Neural progenitor cell (in vitro differentiated cells): ENCODE data around the gene PSMC3IP. TPM values are rescaled to one million over a fixed set of nuclear protein-coding genes. Genes with fewer than 3 reads are reported as not detected.

Source experiments
- DNase-seq: peaks from one replicate; pipeline ENCODE4 v3.0.0-alpha.2; 2016; ENCODE audit warnings: low spot score
- H2AFZ ChIP-seq: fragments of 200-600 bp; sonication (generic); replicated peaks from 2 replicates; pipeline ENCODE4 v1.6.1; 2016; ENCODE audit warnings: antibody characterized with exemption
- H3F3A ChIP-seq: fragments of 200-600 bp; sonication (generic); 2 replicates; pipeline ENCODE4 v1.6.1; 2016; ENCODE audit warnings: antibody characterized with exemption, low read depth
- H3K27ac ChIP-seq: fragments of 200-600 bp; sonication (generic); 2 replicates; pipeline ENCODE4 v1.5.1; 2016; ENCODE audit warnings: mild to moderate bottlenecking
- H3K27me3 ChIP-seq: fragments of 200-600 bp; sonication (generic); 2 replicates; pipeline ENCODE4 v1.6.1; 2016; ENCODE audit warnings: mild to moderate bottlenecking, moderate library complexity
- H3K36me3 ChIP-seq: fragments of 200-600 bp; sonication (generic); 2 replicates; pipeline ENCODE4 v1.5.1; 2016
- H3K4me1 ChIP-seq: fragments of 200-600 bp; sonication (generic); 2 replicates; pipeline ENCODE4 v1.6.1; 2016; ENCODE audit warnings: mixed run types
- H3K4me2 ChIP-seq: fragments of 200-600 bp; sonication (generic); 2 replicates; pipeline ENCODE4 v1.6.1; 2016
- H3K4me3 ChIP-seq: fragments of 200-600 bp; sonication (generic); 2 replicates; pipeline ENCODE4 v1.5.1; 2016
- H3K79me2 ChIP-seq: fragments of 200-600 bp; sonication (generic); 2 replicates; pipeline ENCODE4 v1.6.1; 2016; ENCODE audit warnings: low read depth
- H3K9ac ChIP-seq: fragments of 200-600 bp; sonication (generic); 2 replicates; pipeline ENCODE4 v1.6.1; 2016
- H3K9me3 ChIP-seq: fragments of 200-600 bp; sonication (generic); 2 replicates; pipeline ENCODE4 v1.5.1; 2016; ENCODE audit warnings: low read depth
- H4K20me1 ChIP-seq: fragments of 200-600 bp; sonication (generic); 2 replicates; pipeline ENCODE4 v1.6.1; 2016; ENCODE audit warnings: low read depth
- H3K27ac Mint-ChIP-seq: 3 replicates; pipeline ENCODE4 v1.8.0; 2021; ENCODE audit warnings: mixed read lengths
- H3K27me3 Mint-ChIP-seq: 2 replicates; pipeline ENCODE4 v1.8.0; 2022; ENCODE audit warnings: low read depth, mild to moderate bottlenecking, inconsistent platforms, moderate library complexity, mixed read lengths; ENCODE audit not compliant: insufficient read depth
- H3K36me3 Mint-ChIP-seq: 3 replicates; pipeline ENCODE4 v1.8.0; 2021; ENCODE audit warnings: mixed read lengths
- H3K4me1 Mint-ChIP-seq: 3 replicates; pipeline ENCODE4 v1.8.0; 2021; ENCODE audit warnings: mixed read lengths
- H3K4me3 Mint-ChIP-seq: 3 replicates; pipeline ENCODE4 v1.8.0; 2021; ENCODE audit warnings: mild to moderate bottlenecking, moderate library complexity, mixed read lengths
- H3K9me3 Mint-ChIP-seq: 3 replicates; pipeline ENCODE4 v1.8.0; 2020; ENCODE audit warnings: mixed read lengths
- CTCF ChIP-seq: fragments of 200-600 bp; sonication (generic); IDR thresholded peaks from 2 replicates; pipeline ENCODE4 v1.5.1; 2017; ENCODE audit warnings: antibody characterized with exemption, mild to moderate bottlenecking
- EZH2 ChIP-seq: fragments of 200-600 bp; sonication (generic); IDR thresholded peaks from 2 replicates; pipeline ENCODE4 v1.6.1; 2017; ENCODE audit warnings: antibody characterized with exemption, mild to moderate bottlenecking, moderate library complexity
- EZH2phosphoT487 ChIP-seq: fragments of 200-600 bp; sonication (generic); IDR thresholded peaks from 2 replicates; pipeline ENCODE4 v1.6.1; 2017; ENCODE audit warnings: antibody characterized with exemption
- total RNA-seq: library from RNA; depleted of rRNA; stranded (reverse); fragments of >200 nt; gene quantifications from 2 replicates; pipeline ENCODE4 v1.2.3, GENCODE V29; 2015; ENCODE audit warnings: low replicate concordance

The PSMC3IP gene
- total RNA-seq, 1 donor from 2014 or later, result 23.7 TPM

- TF ChIP-seq EZH2, result no peak
- peaks cover 50% of the 10 kb centered on the region for H3K4me1 Mint-ChIP-seq
Observed at GRCh38 chr17:42525221-42525620, 52.3 kb downstream of the PSMC3IP start.

DNA sequence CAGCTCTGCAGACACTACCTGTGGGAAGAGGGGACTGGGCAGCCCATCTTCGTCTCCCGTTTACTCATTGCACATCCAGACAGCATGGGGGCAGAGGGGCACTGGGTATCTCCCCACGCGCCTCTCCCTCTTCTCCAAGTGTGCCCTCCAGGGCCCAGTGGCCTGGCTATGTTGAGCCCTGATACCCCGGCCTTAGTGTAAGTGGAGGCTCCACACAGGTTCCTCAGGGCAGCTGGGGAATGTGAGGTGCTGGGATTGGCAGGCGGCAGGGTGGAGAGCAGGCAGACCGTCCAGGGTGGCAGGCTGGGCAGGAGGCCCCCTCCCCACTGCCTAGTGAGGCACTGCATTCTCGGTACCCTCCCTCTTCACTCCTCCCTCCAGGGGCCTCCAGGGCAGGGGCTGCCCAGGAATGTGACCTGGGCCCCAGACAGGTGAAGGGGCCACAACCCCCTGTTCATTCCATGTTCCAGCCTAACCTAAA lies 54.7 kb downstream of the PSMC3IP start:
- Histone ChIP-seq H3K79me2 (no peaks in the 10 kb centered on the region), H3K4me3 (no peak overlapping the region), H2AFZ (no peak overlapping the region), H3K4me2 (no peak overlapping the region), H3K9ac (no peak overlapping the region), H3K9me3 (no peaks in the 10 kb centered on the region), H3K27ac (no peak overlapping the region), H3K4me1 (peaks cover 21% of the 10 kb centered on the region), H3K27me3 (no peaks in the 10 kb centered on the region), H3F3A (peaks cover 17% of the 10 kb centered on the region), H4K20me1 (no peaks in the 10 kb centered on the region), H3K36me3 (no peaks in the 10 kb centered on the region)
- no peak for DNase-seq
- H3K4me3 Mint-ChIP-seq, result peak overlapping the region; percentile 48
- TF ChIP-seq CTCF (no peak), EZH2phosphoT487 (no peak), EZH2 (no peak)
- H3K27ac Mint-ChIP-seq, result peak overlapping the region; percentile 100
- peaks cover 14% of the 10 kb centered on the region for H3K36me3 Mint-ChIP-seq
- H3K4me1 Mint-ChIP-seq, result peaks cover 66% of the 10 kb centered on the region
- peaks cover 8% of the 10 kb centered on the region for H3K27me3 Mint-ChIP-seq
- no peaks in the 10 kb centered on the region for H3K9me3 Mint-ChIP-seq

More at GRCh38 chr17:42525221-42525620, 52.3 kb downstream of the PSMC3IP start:
- H3K27me3 Mint-ChIP-seq, result peaks cover 7% of the 10 kb centered on the region
- Histone ChIP-seq H3K9ac (no peak overlapping the region), H2AFZ (no peak overlapping the region), H4K20me1 (no peaks in the 10 kb centered on the region), H3K4me3 (no peak overlapping the region), H3K36me3 (no peaks in the 10 kb centered on the region), H3K27ac (no peak overlapping the region), H3K9me3 (no peaks in the 10 kb centered on the region), H3K4me2 (no peak overlapping the region), H3F3A (peaks cover 5% of the 10 kb centered on the region), H3K4me1 (peaks cover 5% of the 10 kb centered on the region), H3K27me3 (no peaks in the 10 kb centered on the region), H3K79me2 (no peaks in the 10 kb centered on the region)
- DNase-seq, result no peak
- H3K27ac Mint-ChIP-seq, result no peak overlapping the region
- no peaks in the 10 kb centered on the region for H3K9me3 Mint-ChIP-seq
- H3K36me3 Mint-ChIP-seq, result peaks cover 12% of the 10 kb centered on the region
- H3K4me3 Mint-ChIP-seq, result no peak overlapping the region

Other genes with a start within 250 kb of the PSMC3IP start
- 54.9 and 56.2 TPM in 2 replicates for gene STAT3, start 189.3 kb downstream of the PSMC3IP start, total RNA-seq
- gene CAVIN1, start 154.5 kb downstream of the PSMC3IP start, total RNA-seq, result 5.5 and 14.0 TPM in 2 replicates
- gene ATP6V0A1, start 118.9 kb downstream of the PSMC3IP start, total RNA-seq, result 30.9 and 40.4 TPM in 2 replicates
- gene NAGLU, start 41.5 kb downstream of the PSMC3IP start, total RNA-seq, result 6.2 and 24.7 TPM in 2 replicates
- 2.2 and 2.6 TPM in 2 replicates for gene HSD17B1, start 24.8 kb downstream of the PSMC3IP start, total RNA-seq
- 6.1 and 21.6 TPM in 2 replicates for gene COASY, start 15.6 kb downstream of the PSMC3IP start, total RNA-seq
- gene MLX, start 10.6 kb downstream of the PSMC3IP start, total RNA-seq, result 15.8 and 21.3 TPM in 2 replicates
- 23.6 and 38.3 TPM in 2 replicates for gene RETREG3, start 31.6 kb upstream of the PSMC3IP start, total RNA-seq
- 45.7 and 74.9 TPM in 2 replicates for gene TUBG1, start 32.0 kb upstream of the PSMC3IP start, total RNA-seq
- gene TUBG2, start 81.6 kb upstream of the PSMC3IP start, total RNA-seq, result 12.8 and 19.6 TPM in 2 replicates
- gene PLEKHH3, start 99.3 kb upstream of the PSMC3IP start, total RNA-seq, result 3.4 and 22.8 TPM in 2 replicates
- gene CCR10, start 104.1 kb upstream of the PSMC3IP start, total RNA-seq, result 1.6 TPM in 1 of 2 replicates, not detected in the other
- 15.1 and 29.7 TPM in 2 replicates for gene CNTNAP1, start 104.8 kb upstream of the PSMC3IP start, total RNA-seq
- gene EZH1, start 167.3 kb upstream of the PSMC3IP start, total RNA-seq, result 47.1 and 48.5 TPM in 2 replicates
- 0.51 and 5.8 TPM in 2 replicates for gene RAMP2, start 183.5 kb upstream of the PSMC3IP start, total RNA-seq
- 77.5 and 114 TPM in 2 replicates for gene VPS25, start 195.7 kb upstream of the PSMC3IP start, total RNA-seq
- 0.12 TPM in 1 of 2 replicates, not detected in the other for gene WNK4, start 202.9 kb upstream of the PSMC3IP start, total RNA-seq
- 61.2 and 74.5 TPM in 2 replicates for gene COA3, start 221.0 kb upstream of the PSMC3IP start, total RNA-seq
- 0.06 TPM in 1 of 2 replicates, not detected in the other for gene CNTD1, start 221.1 kb upstream of the PSMC3IP start, total RNA-seq
- 42.1 and 54.3 TPM in 2 replicates for gene BECN1, start 246.6 kb upstream of the PSMC3IP start, total RNA-seq